ENCODE results near the gene WDR90.
A peak's percentile ranks its signal among the peaks of the same experiment; 100 is the strongest.

Gene WDR90

GRCh38 chr16:645852-646678 is 3.1 kb upstream of the WDR90 start:
- H3K36me3 ChIP-seq (ENCODE audit: control insufficient read depth, low read depth, low read length) = no peaks in the 10 kb centered on the region
- no peak overlapping the region for H3K27ac ChIP-seq (ENCODE audit: low read length)
- H3K9ac ChIP-seq (ENCODE audit: low read length) = no peak overlapping the region

DNA sequence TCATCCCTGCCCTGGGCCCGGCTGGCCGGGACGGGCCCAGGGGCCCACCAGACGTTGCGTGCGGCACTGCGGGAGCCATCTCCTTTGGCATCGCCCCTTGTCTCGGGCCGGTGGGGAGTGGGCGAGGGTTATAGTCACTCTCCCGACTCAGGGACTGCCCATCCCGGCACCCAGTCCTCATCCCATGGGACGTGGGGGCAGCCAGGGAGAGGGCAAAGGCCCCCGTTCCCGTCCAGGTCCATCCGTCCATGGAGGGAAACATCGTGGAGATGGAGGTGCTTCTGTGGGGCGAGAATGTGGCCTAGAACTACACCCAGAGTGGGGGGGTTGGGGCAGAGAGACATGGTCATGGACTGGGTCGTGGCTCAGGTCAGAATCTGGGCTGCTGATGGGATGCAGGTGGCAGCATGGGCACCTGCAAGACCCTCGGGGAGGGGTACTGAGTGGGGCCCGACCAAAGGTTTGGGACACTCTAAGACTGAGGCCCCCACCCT is 2.4 kb upstream of the WDR90 start:
- Histone ChIP-seq H3K36me3 (ENCODE audit: control insufficient read depth, low read depth, low read length) (no peaks in the 10 kb centered on the region), H3K9me3 (ENCODE audit: control insufficient read depth, low read depth, low read length) (no peaks in the 10 kb centered on the region), H3K4me3 (ENCODE audit: low read length) (no peak overlapping the region), H3K27ac (ENCODE audit: low read length) (no peak overlapping the region), H3K9ac (ENCODE audit: low read length) (no peak overlapping the region), H3K4me1 (ENCODE audit: control insufficient read depth, low read depth, low read length) (peaks cover 5% of the 10 kb centered on the region), H3K27me3 (ENCODE audit: control insufficient read depth, insufficient read depth, low read length) (peaks cover 10% of the 10 kb centered on the region)

More at GRCh38 chr16:645852-646678, 3.1 kb upstream of the WDR90 start:
- Histone ChIP-seq H3K4me3 (ENCODE audit: low read length) (no peak overlapping the region), H3K27me3 (ENCODE audit: control insufficient read depth, insufficient read depth, low read length) (peaks cover 10% of the 10 kb centered on the region), H3K9me3 (ENCODE audit: control insufficient read depth, low read depth, low read length) (no peaks in the 10 kb centered on the region), H3K4me1 (ENCODE audit: control insufficient read depth, low read depth, low read length) (peaks cover 8% of the 10 kb centered on the region)

DNA sequence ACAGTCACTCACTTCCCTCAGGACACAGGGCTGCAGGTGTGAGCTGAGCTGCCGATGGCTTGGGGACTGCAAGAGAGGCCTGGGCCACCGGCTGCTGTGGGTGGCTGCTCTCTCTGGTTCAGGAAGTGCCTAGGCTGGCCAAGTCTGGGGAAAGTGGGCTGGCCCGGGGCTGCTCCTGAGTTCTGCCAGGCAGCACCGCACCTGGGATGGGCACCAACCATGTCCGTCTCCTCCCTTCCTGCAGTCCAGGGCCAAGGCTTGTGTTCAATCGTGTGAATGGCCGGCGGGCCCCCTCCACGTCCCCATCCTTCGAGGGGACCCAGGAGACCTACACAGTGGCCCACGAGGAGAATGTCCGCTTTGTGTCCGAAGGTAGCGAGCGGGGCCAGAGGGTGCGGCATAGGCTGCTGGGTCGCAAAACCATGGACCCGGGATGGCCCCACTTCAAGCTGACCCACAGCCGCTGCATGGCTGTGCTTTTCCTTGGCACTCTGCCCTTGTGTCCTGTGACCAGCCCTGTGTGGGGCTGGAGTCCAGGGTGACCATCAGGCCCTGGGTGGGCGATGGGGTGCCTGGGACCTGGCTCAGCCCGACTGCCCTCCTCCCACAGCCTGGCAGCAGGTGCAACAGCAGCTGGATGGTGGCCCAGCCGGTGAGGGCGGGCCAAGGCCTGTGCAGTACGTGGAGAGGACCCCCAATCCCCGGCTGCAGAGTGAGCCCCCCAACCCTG is 1.8 kb upstream of the WDR90 start:
- Histone ChIP-seq H3K4me3 (ENCODE audit: low read length) (no peak overlapping the region), H3K4me1 (ENCODE audit: control insufficient read depth, low read depth, low read length) (peaks cover 5% of the 10 kb centered on the region), H3K27ac (ENCODE audit: low read length) (no peak overlapping the region), H3K9ac (ENCODE audit: low read length) (no peak overlapping the region), H3K36me3 (ENCODE audit: control insufficient read depth, low read depth, low read length) (no peaks in the 10 kb centered on the region), H3K27me3 (ENCODE audit: control insufficient read depth, insufficient read depth, low read length) (peaks cover 9% of the 10 kb centered on the region), H3K9me3 (ENCODE audit: control insufficient read depth, low read depth, low read length) (no peaks in the 10 kb centered on the region)

DNA sequence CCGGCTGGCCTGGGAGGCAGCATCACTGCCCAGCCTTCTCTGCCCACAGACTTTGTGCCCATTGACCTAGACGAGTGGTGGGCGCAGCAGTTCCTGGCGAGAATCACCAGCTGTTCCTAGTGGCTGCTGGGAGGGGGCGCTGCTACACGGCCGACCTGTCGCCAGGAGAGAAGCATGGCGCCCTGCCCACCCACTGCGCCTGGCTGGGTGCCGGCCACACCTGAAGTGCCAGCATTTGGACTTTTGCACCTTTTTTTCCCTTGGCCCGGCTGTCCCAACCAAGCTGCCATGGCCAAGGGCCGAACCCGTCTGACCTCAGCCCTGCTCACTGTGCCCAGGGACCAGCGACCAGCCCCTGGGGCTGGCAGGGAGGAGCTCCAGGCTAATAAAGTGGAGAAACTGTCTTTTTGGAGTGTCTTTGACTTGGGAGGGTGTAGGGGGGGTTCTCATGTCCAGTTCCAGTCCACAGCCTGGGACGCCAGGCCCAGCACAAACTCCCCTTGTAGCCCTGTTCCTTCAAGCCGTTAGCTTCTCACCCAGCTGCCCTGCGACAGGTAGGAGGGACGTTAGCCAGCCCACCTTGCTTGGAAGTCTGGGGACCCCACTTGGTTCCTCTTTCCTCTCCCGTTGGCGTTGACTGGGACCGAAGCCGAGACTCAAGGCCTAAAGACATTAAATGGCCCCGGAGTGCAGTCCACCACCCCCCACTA is 939 bp upstream of the WDR90 start:
- peak overlapping the region; percentile 74 for H3K9ac ChIP-seq (ENCODE audit: low read length)
- H3K27ac ChIP-seq (ENCODE audit: low read length) = peak overlapping the region; percentile 24
- H3K9me3 ChIP-seq (ENCODE audit: control insufficient read depth, low read depth, low read length) = no peaks in the 10 kb centered on the region
- H3K4me1 ChIP-seq (ENCODE audit: control insufficient read depth, low read depth, low read length) = peaks cover 5% of the 10 kb centered on the region
- peak overlapping the region; percentile 75 for H3K4me3 ChIP-seq (ENCODE audit: low read length)
- H3K36me3 ChIP-seq (ENCODE audit: control insufficient read depth, low read depth, low read length) = no peaks in the 10 kb centered on the region
- H3K27me3 ChIP-seq (ENCODE audit: control insufficient read depth, insufficient read depth, low read length) = peaks cover under 1% of the 10 kb centered on the region

GRCh38 chr16:649631-650030 is 466 bp downstream of the WDR90 start:
- Histone ChIP-seq H3K27ac (ENCODE audit: low read length) (no peak overlapping the region), H3K9ac (ENCODE audit: low read length) (peak overlapping the region; percentile 74), H3K27me3 (ENCODE audit: control insufficient read depth, insufficient read depth, low read length) (no peaks in the 10 kb centered on the region)

DNA sequence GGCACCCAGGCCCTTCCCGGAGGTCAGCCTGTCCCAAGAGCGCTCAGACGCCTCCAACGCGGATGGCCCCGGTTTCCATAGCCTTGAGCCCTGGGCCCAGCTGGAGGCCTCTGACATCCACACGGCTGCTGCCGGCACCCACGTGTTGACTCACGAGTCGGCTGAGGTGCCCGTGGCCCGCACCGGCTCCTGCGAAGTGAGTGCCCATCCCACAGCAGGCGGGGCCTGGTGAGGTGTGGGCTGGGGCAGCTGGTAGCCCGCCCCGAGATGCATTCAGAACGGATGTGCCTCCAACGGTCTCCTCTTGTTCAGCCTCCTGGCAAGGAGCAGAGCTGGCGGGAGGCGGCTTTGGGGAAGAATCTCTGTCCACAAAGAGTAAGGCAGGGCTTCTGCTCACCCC is 2.7 kb downstream of the WDR90 start:
- Histone ChIP-seq H3K9ac (ENCODE audit: low read length) (no peak overlapping the region), H3K4me3 (ENCODE audit: low read length) (no peak overlapping the region), H3K9me3 (ENCODE audit: control insufficient read depth, low read depth, low read length) (no peaks in the 10 kb centered on the region), H3K4me1 (ENCODE audit: control insufficient read depth, low read depth, low read length) (peaks cover 5% of the 10 kb centered on the region), H3K27me3 (ENCODE audit: control insufficient read depth, insufficient read depth, low read length) (no peaks in the 10 kb centered on the region), H3K36me3 (ENCODE audit: control insufficient read depth, low read depth, low read length) (no peaks in the 10 kb centered on the region), H3K27ac (ENCODE audit: low read length) (no peak overlapping the region)

More at GRCh38 chr16:649631-650030, 466 bp downstream of the WDR90 start:
- Histone ChIP-seq H3K36me3 (ENCODE audit: control insufficient read depth, low read depth, low read length) (no peaks in the 10 kb centered on the region), H3K4me1 (ENCODE audit: control insufficient read depth, low read depth, low read length) (peaks cover 5% of the 10 kb centered on the region), H3K4me3 (ENCODE audit: low read length) (peak overlapping the region; percentile 75), H3K9me3 (ENCODE audit: control insufficient read depth, low read depth, low read length) (no peaks in the 10 kb centered on the region)

DNA sequence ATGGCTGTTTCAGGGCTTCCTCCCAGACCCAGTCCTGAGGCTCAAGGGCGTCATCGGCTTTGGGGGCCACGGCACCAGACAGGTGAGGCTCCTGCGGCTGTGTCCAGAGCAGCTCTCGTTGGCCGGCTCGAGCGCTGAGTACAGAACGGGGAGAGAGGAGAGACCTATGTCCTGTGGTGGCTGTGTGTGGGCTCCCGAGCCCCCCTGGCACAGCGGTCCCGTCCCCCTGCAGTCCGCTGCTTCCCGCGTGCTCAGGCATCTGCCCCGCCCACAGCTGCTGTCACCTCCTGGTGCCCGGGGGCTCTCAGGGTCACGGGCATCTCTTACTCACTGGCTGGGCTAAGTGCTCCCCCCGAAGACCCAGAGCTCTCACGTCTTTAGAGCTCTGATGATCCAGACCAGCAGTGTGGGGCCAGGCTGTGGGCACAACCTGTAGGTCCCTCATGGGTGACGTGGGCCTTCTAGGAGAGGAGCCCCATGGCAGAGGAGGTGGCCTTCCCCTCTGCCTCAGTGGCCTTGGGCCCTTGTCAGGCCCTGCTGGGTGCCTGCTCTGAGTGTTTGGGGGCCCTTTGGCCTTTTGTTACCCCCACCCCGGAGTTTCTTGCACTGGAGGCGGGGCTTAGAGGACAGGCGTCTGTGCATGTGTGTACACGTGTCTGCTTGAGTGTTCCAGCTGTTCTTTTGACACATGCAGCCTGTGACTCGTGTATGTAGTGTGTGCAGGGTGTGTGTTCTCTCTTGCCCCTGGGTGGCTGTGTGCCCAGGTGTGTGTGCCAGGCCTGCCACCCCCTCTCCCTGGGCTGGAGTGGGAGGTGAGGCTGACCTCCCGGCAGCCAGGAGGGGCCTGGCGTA is 3.5 kb downstream of the WDR90 start:
- no peak overlapping the region for H3K9ac ChIP-seq (ENCODE audit: low read length)

GRCh38 chr16:654034-654433 is 4.9 kb downstream of the WDR90 start:
- no peaks in the 10 kb centered on the region for H3K4me1 ChIP-seq (ENCODE audit: control insufficient read depth, low read depth, low read length)
- no peak overlapping the region for H3K4me3 ChIP-seq (ENCODE audit: low read length)
- no peak overlapping the region for H3K27ac ChIP-seq (ENCODE audit: low read length)
- H3K9me3 ChIP-seq (ENCODE audit: control insufficient read depth, low read depth, low read length) = no peaks in the 10 kb centered on the region
- H3K9ac ChIP-seq (ENCODE audit: low read length) = no peak overlapping the region
- no peaks in the 10 kb centered on the region for H3K27me3 ChIP-seq (ENCODE audit: control insufficient read depth, insufficient read depth, low read length)
- no peaks in the 10 kb centered on the region for H3K36me3 ChIP-seq (ENCODE audit: control insufficient read depth, low read depth, low read length)

More for the DNA sequence above, 3.5 kb downstream of the WDR90 start:
- no peaks in the 10 kb centered on the region for H3K27me3 ChIP-seq (ENCODE audit: control insufficient read depth, insufficient read depth, low read length)
- H3K4me1 ChIP-seq (ENCODE audit: control insufficient read depth, low read depth, low read length) = peaks cover 5% of the 10 kb centered on the region
- no peak overlapping the region for H3K27ac ChIP-seq (ENCODE audit: low read length)
- H3K4me3 ChIP-seq (ENCODE audit: low read length) = no peak overlapping the region
- H3K36me3 ChIP-seq (ENCODE audit: control insufficient read depth, low read depth, low read length) = no peaks in the 10 kb centered on the region
- H3K9me3 ChIP-seq (ENCODE audit: control insufficient read depth, low read depth, low read length) = no peaks in the 10 kb centered on the region

DNA sequence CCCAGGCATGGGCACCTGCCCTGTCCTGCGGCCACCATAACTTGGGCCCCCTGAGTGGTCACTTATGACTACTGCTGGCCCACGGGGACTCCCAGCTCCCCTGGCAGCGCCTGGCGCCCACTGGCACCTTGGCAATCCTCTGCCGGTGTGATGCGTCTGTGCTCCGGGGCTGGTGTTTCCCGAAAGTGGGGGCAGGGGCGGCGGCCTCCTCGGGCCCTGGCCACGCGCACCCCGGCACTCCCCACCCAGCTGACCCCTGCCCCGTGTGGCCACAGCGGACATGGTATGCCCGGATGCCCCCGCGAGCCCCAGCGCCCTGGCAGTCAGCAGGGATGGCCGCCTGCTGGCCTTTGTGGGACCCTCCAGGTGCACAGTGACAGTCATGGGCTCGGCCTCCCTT is 8.3 kb downstream of the WDR90 start:
- Histone ChIP-seq H3K27me3 (ENCODE audit: control insufficient read depth, insufficient read depth, low read length) (no peaks in the 10 kb centered on the region), H3K9ac (ENCODE audit: low read length) (no peak overlapping the region), H3K27ac (ENCODE audit: low read length) (no peak overlapping the region), H3K4me3 (ENCODE audit: low read length) (no peak overlapping the region), H3K9me3 (ENCODE audit: control insufficient read depth, low read depth, low read length) (no peaks in the 10 kb centered on the region), H3K4me1 (ENCODE audit: control insufficient read depth, low read depth, low read length) (no peaks in the 10 kb centered on the region), H3K36me3 (ENCODE audit: control insufficient read depth, low read depth, low read length) (no peaks in the 10 kb centered on the region)

GRCh38 chr16:658679-659571 is 9.8 kb downstream of the WDR90 start:
- Histone ChIP-seq H3K9me3 (ENCODE audit: control insufficient read depth, low read depth, low read length) (no peaks in the 10 kb centered on the region), H3K4me1 (ENCODE audit: control insufficient read depth, low read depth, low read length) (no peaks in the 10 kb centered on the region), H3K9ac (ENCODE audit: low read length) (no peak overlapping the region), H3K4me3 (ENCODE audit: low read length) (no peak overlapping the region), H3K36me3 (ENCODE audit: control insufficient read depth, low read depth, low read length) (no peaks in the 10 kb centered on the region), H3K27ac (ENCODE audit: low read length) (no peak overlapping the region), H3K27me3 (ENCODE audit: control insufficient read depth, insufficient read depth, low read length) (no peaks in the 10 kb centered on the region)
